K562 (cell line): ENCODE data around the gene ZCCHC14. TPM values are rescaled to one million over a fixed set of nuclear protein-coding genes. Genes with fewer than 3 reads are reported as not detected.

Experiments used
- E2F6 ChIP-seq, 2 experiments: IDR thresholded peaks; 2 replicates each; pipeline ENCODE4 v1.6.1; 2011; ENCODE audit warnings: borderline replicate concordance in 1 of 2, control low read depth in 1 of 2, low read depth in 1 of 2, low read length in 1 of 2, mild to moderate bottlenecking in 1 of 2, mixed read lengths in 1 of 2, moderate library complexity in 1 of 2; ENCODE audit not compliant: insufficient read depth in 1 of 2, insufficient read length in 1 of 2, poor library complexity in 1 of 2, severe bottlenecking in 1 of 2; ENCODE audit errors: extremely low read depth in 1 of 2
- E4F1 ChIP-seq: fragments of 250-450 bp; sonication (Bioruptor Pico); IDR thresholded peaks from 2 replicates; pipeline ENCODE4 v1.5.0; 2021; ENCODE audit warnings: mild to moderate bottlenecking, borderline replicate concordance
- EZH2 ChIP-seq: IDR thresholded peaks from 2 replicates; pipeline ENCODE4 v1.6.1; 2012; ENCODE audit warnings: low read depth, mild to moderate bottlenecking, inconsistent platforms, low read length, borderline replicate concordance
- FOXA1 ChIP-seq: fragments of 450-650 bp; IDR thresholded peaks from 2 replicates; pipeline ENCODE4 v1.6.1; 2016; ENCODE audit warnings: mild to moderate bottlenecking, borderline replicate concordance
- FOXK1 ChIP-seq: sonication (generic); formaldehyde crosslinking; IDR thresholded peaks from 2 replicates; pipeline ENCODE4 v1.8.0; 2022; ENCODE audit warnings: missing genetic modification reagents, mild to moderate bottlenecking, borderline replicate concordance
- HES1 ChIP-seq: fragments of 450-650 bp; IDR thresholded peaks from 2 replicates; pipeline ENCODE4 v1.6.1; 2016; ENCODE audit warnings: low read depth, mild to moderate bottlenecking, moderate library complexity
- MAZ ChIP-seq, 2 experiments: fragments of 450-650 bp in 1 of 2; sonication (generic) in 1 of 2; formaldehyde crosslinking; IDR thresholded peaks in 1 of 2; conservative IDR thresholded peaks in 1 of 2; 2 replicates each; pipeline versions ENCODE4 v1.4.0 to v1.5.0; 2020; ENCODE audit warnings: mild to moderate bottlenecking in 1 of 2, missing genetic modification reagents in 1 of 2
- NFE2 ChIP-seq: IDR thresholded peaks from 2 replicates; pipeline ENCODE4 v1.6.1; 2014; ENCODE audit warnings: antibody characterized with exemption, low read depth
- NFIX ChIP-seq: fragments of 250-450 bp; sonication (Bioruptor Pico); IDR thresholded peaks from 2 replicates; pipeline ENCODE4 v1.4.0; 2020; ENCODE audit warnings: low read depth, mild to moderate bottlenecking, moderate library complexity
- SPI1 ChIP-seq: IDR thresholded peaks from 2 replicates; pipeline ENCODE4 v1.6.1; 2011; ENCODE audit warnings: low read depth, low read length, control low read depth, borderline replicate concordance
- ZBTB5 ChIP-seq: fragments of 450-650 bp; IDR thresholded peaks from 2 replicates; pipeline ENCODE4 v1.6.1; 2017; ENCODE audit warnings: antibody characterized with exemption
- ZNF140 ChIP-seq: fragments of 250-450 bp; sonication (Bioruptor Pico); IDR thresholded peaks from 2 replicates; pipeline ENCODE4 v1.8.0; 2021; ENCODE audit warnings: moderate library complexity, mild to moderate bottlenecking, inconsistent platforms
- ZNF609 ChIP-seq: sonication (generic); formaldehyde crosslinking; IDR thresholded peaks from 2 replicates; pipeline ENCODE4 v1.8.1; 2023; ENCODE audit warnings: missing genetic modification reagents, mild to moderate bottlenecking, borderline replicate concordance
- polyA plus RNA-seq, 8 experiments: library from polyadenylated mRNA; depleted of rRNA in 4 of 8; stranded (reverse) in 5 of 8; unstranded in 3 of 8; fragments of >200 nt; fragmentation: Nextera tagmentation in 2 of 8; fragmentation: Illumina TruSeq in 1 of 8; extraction: Ambion mirVana in 2 of 8; extraction: Trizol in 1 of 8; gene quantifications; 2 replicates each; pipeline versions ENCODE4 v1.2.1 to v1.2.3, GENCODE V29; 2011 to 2014; ENCODE audit warnings: inconsistent platforms in 1 of 8, missing spikeins in 1 of 8
- total RNA-seq, 7 experiments: library from RNA; depleted of rRNA in 6 of 7; stranded (reverse); fragments of >200 nt in 6 of 7; fragmentation: Illumina TruSeq in 2 of 7; extraction: Trizol in 2 of 7; gene quantifications; 2 replicates each; pipeline versions ENCODE4 v1.2.1 to v1.2.3, GENCODE V29; 2011 to 2021; ENCODE audit warnings: low replicate concordance in 1 of 7

ZCCHC14 gene
- total and polyA plus RNA-seq, 9 of the 15 experiments (the other 6 are each of a cell fraction or from before 2014, with no cell fraction given): 1.5 to 12.4 (median 2.9) TPM

GRCh38 chr16:87391324-87391949 lies 101.4 kb downstream of the ZCCHC14 start (continued):
- no peak for TF ChIP-seq E4F1
- no peak for TF ChIP-seq FOXA1
- TF ChIP-seq EZH2: no peak
- TF ChIP-seq MAZ (CRISPR knock-in tag; conservative IDR thresholded peaks at IDR 0.05 in 1 of 2, IDR thresholded peaks at IDR 0.05 in 1 of 2): no peak
- no peak for TF ChIP-seq ZNF140 (CRISPR knock-in tag)
- TF ChIP-seq ZNF609 (CRISPR knock-in tag): no peak
- TF ChIP-seq NFE2: no peak
- no peak for TF ChIP-seq ZBTB5
- peak; percentile 49 to 80 for TF ChIP-seq E2F6 (IDR thresholded peaks at IDR 0.05; ENCODE audit: borderline replicate concordance in 1 of 2, extremely low read depth in 1 of 2, insufficient read depth in 1 of 2, insufficient read length in 1 of 2, low read depth in 1 of 2, low read length in 1 of 2, poor library complexity in 1 of 2, severe bottlenecking in 1 of 2)
- 0 out of 2 replicates have a peak, but pooled peaks have one; percentile 10 for TF ChIP-seq HES1
- no peak for TF ChIP-seq FOXK1 (CRISPR knock-in tag)
- no peak for TF ChIP-seq NFIX (CRISPR knock-in tag)
- TF ChIP-seq SPI1: no peak
